ENCODE results near the gene RIT1.
A peak's percentile ranks its signal among the peaks of the same experiment; 100 is the strongest.

The RIT1 gene

DNA sequence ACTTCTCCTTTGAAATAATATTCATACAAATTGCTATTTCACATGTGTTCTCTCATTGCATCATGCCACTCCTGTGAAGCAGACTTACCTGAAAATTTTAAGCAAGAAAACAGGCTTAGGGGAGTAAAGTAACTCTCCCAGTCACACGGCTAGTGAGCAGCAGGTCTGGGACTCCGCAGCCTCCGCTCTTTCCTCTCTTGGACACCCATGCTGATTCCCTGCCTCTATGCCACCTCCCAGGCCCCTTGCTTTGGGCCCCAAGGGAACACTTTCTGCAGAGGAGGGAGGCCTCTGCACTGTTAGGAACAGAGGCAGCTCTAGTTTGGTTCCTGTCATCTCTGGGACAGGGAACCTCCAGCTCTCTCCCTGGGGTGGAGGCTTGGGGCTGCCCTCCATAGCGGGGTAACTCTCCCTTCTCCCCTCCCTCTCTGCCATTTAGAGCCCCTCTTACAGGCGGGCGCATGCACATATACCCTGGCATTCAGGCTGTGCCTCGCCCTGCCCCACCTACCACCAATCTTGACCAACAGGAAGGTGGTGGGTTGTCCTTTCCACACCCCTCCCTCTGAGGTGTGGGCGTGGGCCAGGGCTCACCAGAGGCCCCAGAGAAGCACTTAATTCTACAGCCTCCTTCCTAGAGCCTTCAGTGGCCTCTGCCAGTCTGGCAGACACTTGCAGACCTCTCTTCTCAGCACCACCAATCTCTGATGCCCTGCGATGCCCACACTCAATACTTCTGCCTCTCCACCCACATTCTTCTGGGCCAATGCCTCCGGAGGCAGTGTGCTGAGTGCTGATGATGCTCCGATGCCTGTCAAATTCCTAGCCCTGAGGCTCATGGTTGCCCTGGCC lies 30.1 kb upstream of the RIT1 start, which contains the start of gene RXFP4:
Gene RXFP4, plus strand, starts transcription at position 646 of the 852 bp plus-strand sequence. Its CDS starts 72 bp downstream, at position 718.
- no peak within 1 kb of the TSS for H3K9ac ChIP-seq (ENCODE audit: insufficient read length, low read depth)
- peaks cover 24% of the 10 kb centered on the region for H3K4me1 ChIP-seq (ENCODE audit: insufficient read depth, insufficient read length)
- DNase-seq (ENCODE audit: low read depth, low spot score), result no peak

DNA sequence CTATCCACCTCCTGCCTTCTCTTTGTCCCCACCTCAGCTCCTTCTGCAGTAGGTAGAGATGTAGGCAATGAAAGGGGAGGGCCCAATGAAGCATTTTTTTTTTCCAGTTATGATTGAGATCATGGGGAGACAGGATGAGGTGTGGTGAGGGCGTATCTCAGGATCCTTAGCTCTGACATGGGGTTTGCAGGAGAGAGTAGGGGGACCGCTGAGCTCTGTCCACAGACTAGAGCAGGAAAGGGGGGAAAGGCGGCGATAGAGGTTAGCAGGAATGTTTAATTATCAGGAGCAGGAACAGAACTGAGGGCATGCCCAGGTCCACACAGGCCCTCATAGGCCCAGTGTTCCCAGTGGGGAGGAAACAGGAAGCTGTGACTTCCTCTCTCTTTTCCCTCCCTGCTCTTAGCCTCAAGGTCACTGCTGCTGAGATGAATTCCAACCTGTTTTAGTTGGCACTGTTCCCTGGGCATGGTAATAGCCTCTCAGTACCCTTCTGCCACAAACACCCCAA lies 29.4 kb upstream of the RIT1 start:
- DNase-seq (ENCODE audit: low read depth, low spot score), result no peak
- Histone ChIP-seq H3K9ac (ENCODE audit: insufficient read length, low read depth) (no peak overlapping the region), H3K9me3 (ENCODE audit: insufficient read depth, low read length) (no peaks in the 10 kb centered on the region), H3K4me3 (ENCODE audit: insufficient read length, low read depth) (no peak overlapping the region), H3K4me1 (ENCODE audit: insufficient read depth, insufficient read length) (peaks cover 19% of the 10 kb centered on the region), H3K27me3 (ENCODE audit: insufficient read depth, insufficient read length) (no peaks in the 10 kb centered on the region), H3K36me3 (ENCODE audit: insufficient read depth, insufficient read length, low read length) (no peaks in the 10 kb centered on the region)
- TF ChIP-seq ZNF274 (IDR thresholded peaks at IDR 0.05; ENCODE audit: low read depth, low read length), result no peak
- no peak for TF ChIP-seq YY1 (IDR thresholded peaks at IDR 0.05; ENCODE audit: insufficient read depth, insufficient read length)
- TF ChIP-seq SUZ12 (IDR thresholded peaks at IDR 0.05; ENCODE audit: extremely low read depth, insufficient read depth, insufficient read length), result no peak

More for the DNA sequence above, 30.1 kb upstream of the RIT1 start, which contains the start of gene RXFP4:
- Histone ChIP-seq H3K9me3 (ENCODE audit: insufficient read depth, low read length) (no peaks in the 10 kb centered on the region), H3K4me3 (ENCODE audit: insufficient read length, low read depth) (no peak within 1 kb of the TSS), H3K36me3 (ENCODE audit: insufficient read depth, insufficient read length, low read length) (peaks cover 4% of the 10 kb centered on the region), H3K27me3 (ENCODE audit: insufficient read depth, insufficient read length) (no peaks in the 10 kb centered on the region)
- TF ChIP-seq SUZ12 (IDR thresholded peaks at IDR 0.05; ENCODE audit: extremely low read depth, insufficient read depth, insufficient read length) (no peak), YY1 (IDR thresholded peaks at IDR 0.05; ENCODE audit: insufficient read depth, insufficient read length) (no peak), ZNF274 (IDR thresholded peaks at IDR 0.05; ENCODE audit: low read depth, low read length) (no peak)

DNA sequence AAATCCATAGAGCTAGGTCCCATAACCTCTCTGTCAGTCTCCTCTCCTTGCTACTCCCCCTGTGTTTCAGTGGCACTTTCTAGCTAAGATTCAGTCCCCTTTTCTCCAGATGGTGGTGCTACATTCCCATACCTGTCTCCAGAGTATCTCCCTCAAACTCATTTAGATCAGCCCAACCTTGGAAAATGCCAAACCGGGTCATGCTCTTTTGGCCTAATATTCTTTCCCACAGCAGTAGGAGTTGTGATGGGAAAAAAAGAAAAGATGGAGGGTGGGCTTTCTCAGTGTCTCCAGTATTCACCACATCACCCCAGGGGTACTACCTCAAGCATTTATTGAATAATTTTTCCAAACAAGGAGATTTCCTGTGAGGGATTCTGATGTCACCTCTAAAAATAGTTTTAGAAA lies 27.1 kb upstream of the RIT1 start:
- peaks cover 16% of the 10 kb centered on the region for H3K4me1 ChIP-seq (ENCODE audit: insufficient read depth, insufficient read length)
- peak; percentile 81 for DNase-seq (ENCODE audit: low read depth, low spot score)
- no peaks in the 10 kb centered on the region for H3K9me3 ChIP-seq (ENCODE audit: insufficient read depth, low read length)
- TF ChIP-seq ZNF274 (IDR thresholded peaks at IDR 0.05; ENCODE audit: low read depth, low read length) (no peak), YY1 (IDR thresholded peaks at IDR 0.05; ENCODE audit: insufficient read depth, insufficient read length) (no peak), SUZ12 (IDR thresholded peaks at IDR 0.05; ENCODE audit: extremely low read depth, insufficient read depth, insufficient read length) (no peak)
- no peak overlapping the region for H3K9ac ChIP-seq (ENCODE audit: insufficient read length, low read depth)
- H3K4me3 ChIP-seq (ENCODE audit: insufficient read length, low read depth), result no peak overlapping the region
- H3K36me3 ChIP-seq (ENCODE audit: insufficient read depth, insufficient read length, low read length), result peaks cover 5% of the 10 kb centered on the region
- H3K27me3 ChIP-seq (ENCODE audit: insufficient read depth, insufficient read length), result no peaks in the 10 kb centered on the region

DNA sequence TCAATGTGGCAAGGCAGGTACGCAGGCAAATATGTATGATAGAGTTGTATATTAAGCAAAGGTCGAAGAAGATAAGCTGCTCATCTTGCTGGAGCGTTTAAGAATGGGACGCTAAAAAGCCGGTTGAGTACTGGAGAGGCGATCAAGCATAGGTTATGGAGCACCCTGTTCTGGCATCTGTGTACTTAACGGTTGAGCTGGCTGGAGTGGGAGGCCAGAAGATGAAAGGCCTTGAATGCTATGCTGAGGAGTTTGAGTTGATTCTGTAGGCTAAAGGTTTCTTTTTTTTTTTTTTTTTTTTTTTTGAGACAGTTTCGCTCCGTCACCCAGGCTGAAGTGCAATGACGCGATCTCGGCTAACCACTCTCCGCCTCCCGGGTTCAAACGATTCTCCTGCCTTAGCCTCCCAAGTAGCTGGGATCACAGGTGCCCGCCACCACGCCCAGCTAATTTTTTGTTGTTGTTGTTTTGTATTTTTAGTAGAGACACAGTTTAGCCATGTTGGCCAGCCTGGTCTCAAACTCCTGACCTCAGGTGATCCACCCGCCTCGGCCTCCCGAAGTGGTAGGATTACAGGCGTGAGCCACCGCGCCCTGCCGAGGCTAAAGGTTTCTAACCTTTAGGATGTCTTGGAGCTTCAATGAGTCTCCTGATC lies 23.9 kb upstream of the RIT1 start:
- Histone ChIP-seq H3K9me3 (ENCODE audit: insufficient read depth, low read length) (no peaks in the 10 kb centered on the region), H3K4me3 (ENCODE audit: insufficient read length, low read depth) (peak overlapping the region; percentile 99), H3K9ac (ENCODE audit: insufficient read length, low read depth) (peak overlapping the region; percentile 100), H3K36me3 (ENCODE audit: insufficient read depth, insufficient read length, low read length) (peaks cover 37% of the 10 kb centered on the region), H3K27me3 (ENCODE audit: insufficient read depth, insufficient read length) (no peaks in the 10 kb centered on the region), H3K4me1 (ENCODE audit: insufficient read depth, insufficient read length) (no peaks in the 10 kb centered on the region)
- TF ChIP-seq YY1 (IDR thresholded peaks at IDR 0.05; ENCODE audit: insufficient read depth, insufficient read length) (no peak), SUZ12 (IDR thresholded peaks at IDR 0.05; ENCODE audit: extremely low read depth, insufficient read depth, insufficient read length) (no peak), ZNF274 (IDR thresholded peaks at IDR 0.05; ENCODE audit: low read depth, low read length) (no peak)
- no peak for DNase-seq (ENCODE audit: low read depth, low spot score)

DNA sequence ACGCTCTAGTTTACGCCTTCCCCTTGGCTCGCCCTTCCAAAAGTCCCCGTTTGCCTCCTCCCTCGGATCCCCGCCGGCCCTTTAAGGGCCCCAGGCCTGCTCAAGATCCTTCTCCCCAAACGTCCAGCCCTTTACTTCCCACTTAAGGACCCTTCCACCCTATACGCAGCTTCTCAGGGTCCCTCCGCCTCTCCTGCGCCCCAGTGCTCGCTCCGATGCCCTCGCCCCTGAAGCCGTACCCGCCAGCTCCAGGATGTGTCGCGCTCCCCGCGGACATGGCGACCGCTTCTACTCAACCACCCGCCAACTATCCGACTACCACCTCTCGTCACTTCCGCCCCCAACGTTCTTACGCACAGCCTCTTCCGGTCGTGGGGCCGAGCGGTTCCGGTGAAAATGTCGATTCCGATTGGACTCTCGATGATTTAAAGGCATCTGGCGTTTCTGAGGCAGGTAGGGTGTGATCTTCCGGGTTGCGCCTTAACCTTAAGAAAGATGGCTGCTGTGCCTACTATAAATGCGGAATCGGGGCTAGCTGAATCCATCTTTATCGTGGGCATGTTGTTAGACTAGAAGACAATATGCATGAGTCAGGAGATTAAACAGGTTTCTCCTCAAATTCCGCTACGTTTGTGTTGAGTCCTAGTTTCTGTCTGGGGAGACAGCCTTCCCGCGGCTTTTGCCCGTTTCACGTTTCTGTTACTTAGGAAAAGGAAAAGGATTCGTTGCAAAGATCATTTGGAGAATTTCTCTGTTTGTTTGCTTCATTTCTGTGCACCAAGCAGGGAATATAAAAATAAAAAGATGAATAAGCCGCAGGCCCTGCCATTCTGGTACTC lies 23.2 kb upstream of the RIT1 start, which contains the start of gene KHDC4:
Gene KHDC4, minus strand, starts transcription at position 317 of the 839 bp plus-strand sequence. Its CDS starts 40 bp downstream, at position 277.
- Histone ChIP-seq H3K27me3 (ENCODE audit: insufficient read depth, insufficient read length) (no peaks in the 10 kb centered on the region), H3K4me3 (ENCODE audit: insufficient read length, low read depth) (peak within 1 kb of the TSS; percentile 99), H3K9ac (ENCODE audit: insufficient read length, low read depth) (peak within 1 kb of the TSS; percentile 100), H3K36me3 (ENCODE audit: insufficient read depth, insufficient read length, low read length) (peaks cover 44% of the 10 kb centered on the region), H3K4me1 (ENCODE audit: insufficient read depth, insufficient read length) (no peaks in the 10 kb centered on the region), H3K9me3 (ENCODE audit: insufficient read depth, low read length) (no peaks in the 10 kb centered on the region)
- DNase-seq (ENCODE audit: low read depth, low spot score), result peak; percentile 99
- TF ChIP-seq SUZ12 (IDR thresholded peaks at IDR 0.05; ENCODE audit: extremely low read depth, insufficient read depth, insufficient read length) (no peak), YY1 (IDR thresholded peaks at IDR 0.05; ENCODE audit: insufficient read depth, insufficient read length) (peak; percentile 97)

DNA sequence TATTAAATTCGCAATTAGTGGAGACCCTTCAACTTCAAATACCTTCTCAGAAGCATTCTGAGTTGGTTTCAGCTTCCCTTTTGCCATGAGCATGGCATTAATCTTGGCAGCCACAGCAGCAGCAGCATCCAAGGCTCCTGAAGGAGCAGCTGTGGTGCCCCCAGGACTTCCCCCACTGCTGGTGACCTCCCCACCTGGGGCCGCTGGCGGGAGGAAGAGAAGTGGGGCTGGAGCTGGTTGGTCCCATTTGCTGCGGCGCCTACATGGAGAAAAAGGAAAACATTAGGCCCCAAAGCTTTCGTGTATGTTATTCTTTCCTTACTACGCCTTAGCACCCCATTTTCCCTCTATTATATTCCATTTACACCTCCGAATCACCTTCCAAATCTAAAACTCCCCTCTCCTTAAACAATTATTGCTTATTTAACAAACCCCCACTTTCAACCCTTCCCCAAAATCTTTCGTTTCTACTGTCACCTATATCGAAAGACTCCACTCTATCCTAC lies 22.5 kb upstream of the RIT1 start:
- Histone ChIP-seq H3K9ac (ENCODE audit: insufficient read length, low read depth) (peak overlapping the region; percentile 100), H3K9me3 (ENCODE audit: insufficient read depth, low read length) (no peaks in the 10 kb centered on the region), H3K36me3 (ENCODE audit: insufficient read depth, insufficient read length, low read length) (peaks cover 51% of the 10 kb centered on the region), H3K4me1 (ENCODE audit: insufficient read depth, insufficient read length) (no peaks in the 10 kb centered on the region), H3K4me3 (ENCODE audit: insufficient read length, low read depth) (peak overlapping the region; percentile 99), H3K27me3 (ENCODE audit: insufficient read depth, insufficient read length) (no peaks in the 10 kb centered on the region)
- no peak for TF ChIP-seq ZNF274 (IDR thresholded peaks at IDR 0.05; ENCODE audit: low read depth, low read length)
- TF ChIP-seq YY1 (IDR thresholded peaks at IDR 0.05; ENCODE audit: insufficient read depth, insufficient read length), result no peak
- no peak for TF ChIP-seq SUZ12 (IDR thresholded peaks at IDR 0.05; ENCODE audit: extremely low read depth, insufficient read depth, insufficient read length)
- DNase-seq (ENCODE audit: low read depth, low spot score), result no peak

Data from NT2/D1 (cell line).